K562 treated with DMSO at 1 percent for 24 hours (cell line): Measurements from ENCODE around the gene SLF1. TPM values are rescaled to one million over a fixed set of nuclear protein-coding genes. Genes with fewer than 3 reads are reported as not detected.

Experiments
- total RNA-seq: library from RNA; unstranded; fragments of 300-600 nt; gene quantifications from 2 replicates; pipeline ENCODE4 v1.2.3, GENCODE V29; 2022; ENCODE audit warnings: low read depth; ENCODE audit not compliant: insufficient read depth

SLF1 gene
- total RNA-seq: 4.5 and 5.4 TPM in 2 replicates

GRCh38 chr5:94618493-94619328, at the start of gene SLF1, which contains the start of gene KIAA0825:
SLF1 (plus strand) TSS chr5:94618669; CDS start chr5:94628811, 10,142 bp downstream.
KIAA0825 (minus strand) TSS chr5:94618604; CDS start chr5:94537126, 81,478 bp downstream.

Other genes starting within 250 kb of the SLF1 start
- gene KIAA0825, start 65 bp upstream of the SLF1 start, total RNA-seq: 0.08 TPM in 1 of 2 replicates, not detected in the other